NT2/D1 (cell line): Measurements from ENCODE around the gene CYP1A1.

Source experiments
- DNase-seq: peaks from one replicate; pipeline ENCODE4 v3.0.0-alpha.2; 2011; ENCODE audit warnings: low read depth, low spot score
- H3K27me3 ChIP-seq: 2 replicates; pipeline ENCODE4 v1.6.0; 2011; ENCODE audit warnings: mild to moderate bottlenecking; ENCODE audit not compliant: insufficient read length, insufficient read depth
- H3K36me3 ChIP-seq: 2 replicates; pipeline ENCODE4 v1.6.1; 2011; ENCODE audit warnings: mild to moderate bottlenecking, low read length, mixed read lengths; ENCODE audit not compliant: insufficient read depth, insufficient read length
- H3K4me1 ChIP-seq: 2 replicates; pipeline ENCODE4 v1.5.1; 2011; ENCODE audit not compliant: insufficient read depth, insufficient read length
- H3K4me3 ChIP-seq: 2 replicates; pipeline ENCODE4 v1.5.1; 2011; ENCODE audit warnings: low read depth; ENCODE audit not compliant: insufficient read length
- H3K9ac ChIP-seq: 2 replicates; pipeline ENCODE4 v1.6.0; 2011; ENCODE audit warnings: low read depth; ENCODE audit not compliant: insufficient read length
- H3K9me3 ChIP-seq: 2 replicates; pipeline ENCODE4 v1.5.1; 2011; ENCODE audit warnings: mild to moderate bottlenecking, low read length; ENCODE audit not compliant: insufficient read depth
- SUZ12 ChIP-seq: IDR thresholded peaks from 2 replicates; pipeline ENCODE4 v1.6.1; 2011; ENCODE audit not compliant: insufficient read length, insufficient read depth; ENCODE audit errors: extremely low read depth
- YY1 ChIP-seq: IDR thresholded peaks from 2 replicates; pipeline ENCODE4 v1.6.1; 2011; ENCODE audit not compliant: insufficient read length, insufficient read depth
- ZNF274 ChIP-seq: IDR thresholded peaks from 2 replicates; pipeline ENCODE4 v1.6.1; 2011; ENCODE audit warnings: mild to moderate bottlenecking, low read depth, low read length

The CYP1A1 gene

DNA sequence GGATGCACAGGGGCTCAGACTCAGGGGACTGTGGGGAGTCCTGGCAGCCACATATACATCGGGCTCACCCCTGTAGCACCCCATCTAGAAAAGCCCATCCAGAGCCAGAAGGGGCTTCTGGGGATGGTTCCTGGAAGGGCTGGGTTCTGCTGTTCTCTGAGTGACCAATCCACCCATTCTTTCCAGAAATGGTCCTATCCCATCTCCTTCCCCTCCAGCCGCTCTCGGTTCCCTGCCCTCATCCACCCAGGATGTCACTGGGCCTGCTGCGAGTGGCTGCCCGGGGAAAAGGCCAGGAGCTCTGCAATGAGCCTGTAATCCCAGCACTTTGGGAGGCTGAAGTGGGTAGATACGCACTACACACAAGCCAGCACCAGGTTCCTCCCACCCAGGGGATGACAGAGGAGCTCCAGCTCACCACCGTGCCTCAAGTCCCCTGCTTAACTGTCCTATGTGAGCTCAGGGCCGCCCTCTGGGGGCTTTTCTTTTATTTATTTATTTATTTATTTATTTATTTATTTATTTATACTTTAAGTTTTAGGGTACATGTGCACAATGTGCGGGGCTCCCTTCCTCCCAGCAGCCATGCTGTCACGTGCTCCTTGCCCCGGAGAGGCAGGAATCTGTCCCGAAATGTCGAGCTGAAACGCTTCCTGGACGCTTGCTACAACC is 42.9 kb upstream of the CYP1A1 start:
- Histone ChIP-seq H3K9ac (peak overlapping the region; percentile 13), H3K36me3 (no peaks in the 10 kb centered on the region), H3K4me3 (no peak overlapping the region), H3K27me3 (peaks cover 5% of the 10 kb centered on the region), H3K4me1 (peaks cover 34% of the 10 kb centered on the region), H3K9me3 (no peaks in the 10 kb centered on the region)
- DNase-seq = no peak
- TF ChIP-seq SUZ12 (no peak), ZNF274 (no peak), YY1 (no peak)

DNA sequence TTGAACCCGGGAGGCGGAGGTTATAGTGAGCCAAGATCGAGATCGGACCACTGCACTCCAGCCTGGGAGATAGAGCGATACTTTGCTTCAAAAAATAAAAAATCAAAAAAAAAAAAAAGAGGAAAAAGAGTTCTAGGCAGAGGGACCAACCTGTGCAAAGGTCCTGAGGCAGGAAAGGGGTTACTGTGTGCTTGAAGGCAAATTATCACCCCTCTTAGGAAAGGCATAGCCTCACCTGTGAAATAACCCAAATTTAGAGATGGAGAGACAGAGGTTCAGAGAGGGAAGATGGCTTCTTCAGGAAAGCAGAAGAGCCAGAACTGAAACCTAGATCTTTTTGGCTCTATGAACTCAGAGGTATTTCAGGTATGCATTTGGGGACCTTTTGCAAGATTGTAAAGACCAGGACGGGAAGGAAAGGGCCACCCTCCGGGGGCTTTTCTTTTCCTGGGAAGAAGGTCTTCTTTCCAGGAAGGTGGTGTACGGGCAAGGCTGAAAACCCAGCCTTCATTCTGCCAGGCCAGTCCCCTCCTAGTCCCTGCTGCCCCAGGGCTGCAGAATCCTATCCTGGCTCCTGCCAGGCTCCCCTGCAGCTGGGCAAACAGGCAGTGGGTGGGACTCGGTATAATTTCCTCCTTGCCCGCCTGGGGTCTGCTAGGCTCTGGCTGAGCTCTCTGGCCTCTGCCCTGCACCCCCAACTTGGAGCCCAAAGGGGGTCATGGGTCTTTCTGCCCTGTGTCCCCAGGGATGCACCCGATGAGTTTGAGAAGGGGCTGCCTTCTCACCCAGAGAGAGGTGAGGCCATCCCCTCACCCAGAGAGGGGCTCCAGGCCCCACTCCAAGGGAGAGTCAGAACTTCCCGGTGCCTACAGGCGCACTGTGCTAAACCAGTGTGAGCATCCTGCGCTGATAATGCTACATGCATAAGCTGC is 42.1 kb upstream of the CYP1A1 start:
- Histone ChIP-seq H3K36me3 (no peaks in the 10 kb centered on the region), H3K4me3 (no peak overlapping the region), H3K27me3 (peaks cover 5% of the 10 kb centered on the region), H3K4me1 (peaks cover 31% of the 10 kb centered on the region), H3K9me3 (no peaks in the 10 kb centered on the region), H3K9ac (peak overlapping the region; percentile 13)
- DNase-seq = no peak
- TF ChIP-seq ZNF274 (no peak), YY1 (no peak), SUZ12 (no peak)

DNA sequence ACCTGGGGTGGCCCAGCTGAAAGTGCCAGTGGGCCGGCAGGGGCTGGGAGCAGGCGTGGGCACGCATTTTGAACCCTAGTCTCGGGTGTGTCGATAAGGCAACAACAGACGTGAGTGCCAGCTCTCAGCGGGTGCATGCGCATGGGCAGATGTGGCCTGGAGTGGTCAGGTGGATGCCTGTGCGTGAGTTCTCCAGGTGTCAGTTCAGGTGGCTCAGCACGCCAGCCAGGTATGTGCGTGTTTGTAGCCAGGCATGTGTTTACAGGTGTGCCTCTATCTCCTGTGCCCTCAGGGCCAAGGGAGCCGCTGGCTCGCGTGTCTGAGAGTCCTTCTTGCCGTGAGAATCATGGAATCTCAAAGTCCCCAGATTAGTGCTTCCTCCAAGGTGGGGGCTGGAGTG is 38.1 kb upstream of the CYP1A1 start:
- H3K4me1 ChIP-seq = peaks cover 12% of the 10 kb centered on the region
- no peaks in the 10 kb centered on the region for H3K27me3 ChIP-seq
- TF ChIP-seq ZNF274 = no peak
- no peak for TF ChIP-seq YY1
- no peak for TF ChIP-seq SUZ12
- DNase-seq = no peak
- H3K36me3 ChIP-seq = no peaks in the 10 kb centered on the region
- no peak overlapping the region for H3K4me3 ChIP-seq
- H3K9ac ChIP-seq = peak overlapping the region; percentile 17
- no peaks in the 10 kb centered on the region for H3K9me3 ChIP-seq

DNA sequence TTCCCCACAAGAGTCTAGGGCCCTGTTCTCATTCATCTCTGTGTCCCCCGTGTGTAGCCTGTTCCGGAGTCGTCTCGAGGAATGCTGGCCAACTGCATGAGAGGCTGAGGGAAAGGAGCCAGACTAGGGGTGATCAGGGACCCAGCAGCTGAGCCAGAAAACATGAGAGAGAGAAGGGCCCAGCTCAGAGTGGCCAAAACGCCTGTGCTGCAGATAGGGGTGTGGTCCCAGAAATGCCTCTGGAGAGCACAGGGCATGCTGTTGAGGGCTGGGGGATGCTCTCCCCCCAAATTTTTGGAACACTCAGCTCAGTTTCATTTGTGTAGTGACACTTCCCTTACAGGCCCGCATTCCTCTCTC is 37.4 kb upstream of the CYP1A1 start:
- Histone ChIP-seq H3K4me1 (peaks cover 8% of the 10 kb centered on the region), H3K9me3 (no peaks in the 10 kb centered on the region), H3K27me3 (no peaks in the 10 kb centered on the region), H3K9ac (peak overlapping the region; percentile 23), H3K36me3 (no peaks in the 10 kb centered on the region), H3K4me3 (no peak overlapping the region)
- TF ChIP-seq SUZ12 = no peak
- TF ChIP-seq YY1 = no peak
- no peak for TF ChIP-seq ZNF274
- DNase-seq = no peak

DNA sequence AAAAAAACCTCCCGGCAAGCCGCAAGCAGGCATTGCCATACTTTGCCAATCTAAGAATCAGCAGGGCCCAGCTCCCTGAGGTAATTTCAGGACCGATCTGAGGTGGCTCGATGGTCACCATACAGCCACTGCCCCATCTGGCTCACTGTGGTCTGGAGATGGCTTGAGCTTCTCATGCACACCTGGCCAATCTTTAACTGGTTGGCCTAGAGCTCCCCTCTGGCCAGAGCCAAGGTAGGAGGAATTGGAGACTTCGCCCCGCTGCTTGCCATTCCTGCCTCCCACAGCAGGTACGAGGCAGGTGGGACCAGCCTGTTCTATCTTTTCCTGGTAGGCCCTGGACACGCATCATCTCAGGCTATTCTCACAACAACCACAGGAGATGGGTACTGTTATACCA is 33.4 kb upstream of the CYP1A1 start:
- no peaks in the 10 kb centered on the region for H3K27me3 ChIP-seq
- H3K9ac ChIP-seq = no peak overlapping the region
- TF ChIP-seq YY1 = no peak
- no peak for TF ChIP-seq SUZ12
- no peak for TF ChIP-seq ZNF274
- H3K36me3 ChIP-seq = no peaks in the 10 kb centered on the region
- no peak for DNase-seq
- no peaks in the 10 kb centered on the region for H3K9me3 ChIP-seq
- H3K4me1 ChIP-seq = peaks cover 9% of the 10 kb centered on the region
- H3K4me3 ChIP-seq = no peak overlapping the region

DNA sequence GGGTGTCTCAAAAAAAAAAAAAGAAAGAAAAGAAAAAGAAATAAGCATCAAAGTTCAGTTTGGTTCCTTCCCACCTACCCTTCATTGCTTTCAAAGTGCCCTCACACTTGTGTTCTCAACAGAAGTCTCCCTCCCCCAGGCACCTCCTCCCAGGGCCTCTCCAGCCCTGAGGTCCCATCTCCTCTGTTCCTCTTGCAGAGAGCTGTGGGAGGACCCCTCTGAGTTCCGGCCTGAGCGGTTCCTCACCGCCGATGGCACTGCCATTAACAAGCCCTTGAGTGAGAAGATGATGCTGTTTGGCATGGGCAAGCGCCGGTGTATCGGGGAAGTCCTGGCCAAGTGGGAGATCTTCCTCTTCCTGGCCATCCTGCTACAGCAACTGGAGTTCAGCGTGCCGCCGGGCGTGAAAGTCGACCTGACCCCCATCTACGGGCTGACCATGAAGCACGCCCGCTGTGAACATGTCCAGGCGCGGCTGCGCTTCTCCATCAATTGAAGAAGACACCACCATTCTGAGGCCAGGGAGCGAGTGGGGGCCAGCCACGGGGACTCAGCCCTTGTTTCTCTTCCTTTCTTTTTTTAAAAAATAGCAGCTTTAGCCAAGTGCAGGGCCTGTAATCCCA is 29.4 kb upstream of the CYP1A1 start:
- Histone ChIP-seq H3K27me3 (peaks cover 1% of the 10 kb centered on the region), H3K9me3 (no peaks in the 10 kb centered on the region), H3K4me3 (no peak overlapping the region), H3K9ac (no peak overlapping the region), H3K36me3 (no peaks in the 10 kb centered on the region), H3K4me1 (peaks cover 11% of the 10 kb centered on the region)
- DNase-seq = no peak
- TF ChIP-seq SUZ12 (no peak), ZNF274 (no peak), YY1 (no peak)

DNA sequence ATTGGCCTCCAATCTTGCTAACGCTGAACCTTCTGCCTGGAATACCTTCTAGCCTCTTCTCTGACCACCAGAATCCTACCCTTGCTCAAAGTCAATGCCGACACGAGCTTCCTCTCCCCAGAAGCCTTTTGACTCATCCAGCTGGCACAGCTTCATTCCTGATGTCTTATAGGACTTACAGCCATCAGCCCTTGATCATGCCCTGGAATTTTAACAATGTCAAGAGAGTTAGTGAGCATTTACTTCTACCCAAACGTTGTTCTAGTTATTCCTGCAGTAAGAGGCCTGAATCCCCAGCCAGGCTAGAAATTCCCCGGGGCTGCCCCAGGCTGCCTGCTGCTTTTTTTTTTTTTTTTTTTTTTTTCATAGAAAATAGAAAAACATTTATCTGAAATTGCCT is 27.2 kb upstream of the CYP1A1 start:
- DNase-seq = no peak
- Histone ChIP-seq H3K9me3 (no peaks in the 10 kb centered on the region), H3K36me3 (no peaks in the 10 kb centered on the region), H3K27me3 (peaks cover 11% of the 10 kb centered on the region), H3K4me3 (no peak overlapping the region), H3K9ac (no peak overlapping the region), H3K4me1 (peaks cover 11% of the 10 kb centered on the region)
- TF ChIP-seq SUZ12 = no peak
- TF ChIP-seq YY1 = no peak
- no peak for TF ChIP-seq ZNF274
